NCI-H526 treated with DMSO at 0.1 percent for 48 hours (cell line): ENCODE results near the gene TMEM123.
"Not testable (repeated sequence)": the region's sequence is repeated elsewhere in the genome, so short reads cannot be mapped to it uniquely, and the experiment has no call there.

Source experiments
- DNase-seq: peaks from one replicate; lab custom pipeline; 2025; lab: John Stamatoyannopoulos, UW

Gene TMEM123

DNA sequence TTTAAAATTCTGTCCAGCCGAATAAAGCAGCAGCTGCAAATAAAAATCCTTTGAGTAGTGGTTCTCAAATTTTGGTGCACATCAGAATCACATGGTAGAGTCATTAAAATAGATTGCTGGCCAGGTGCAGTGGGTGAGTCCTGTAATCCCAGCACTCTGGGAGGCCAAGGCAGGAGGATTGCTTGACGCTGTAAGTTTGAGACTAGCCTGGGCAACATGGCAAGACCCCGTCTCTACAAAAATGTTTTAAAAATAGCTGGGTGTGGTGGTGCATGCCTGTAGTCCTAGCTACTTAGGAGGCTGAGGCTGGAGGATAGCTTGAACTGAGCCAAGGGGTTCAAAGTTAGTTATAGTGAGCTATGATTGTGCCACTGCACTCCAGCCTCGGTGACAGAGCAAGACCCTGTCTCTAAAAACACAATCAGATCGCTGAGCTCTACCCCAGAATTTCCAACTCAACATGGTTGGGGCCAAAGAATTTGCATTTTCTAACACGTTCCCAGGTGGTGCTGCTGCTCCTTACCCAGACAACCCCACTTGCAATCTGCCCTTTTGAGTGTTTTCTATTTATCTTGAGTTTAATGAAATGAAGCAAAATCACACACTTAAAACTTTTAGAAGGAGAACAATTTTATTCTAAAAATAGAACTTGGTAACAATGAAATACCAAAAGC is 56.7 kb downstream of the TMEM123 start:
- no peak for DNase-seq

DNA sequence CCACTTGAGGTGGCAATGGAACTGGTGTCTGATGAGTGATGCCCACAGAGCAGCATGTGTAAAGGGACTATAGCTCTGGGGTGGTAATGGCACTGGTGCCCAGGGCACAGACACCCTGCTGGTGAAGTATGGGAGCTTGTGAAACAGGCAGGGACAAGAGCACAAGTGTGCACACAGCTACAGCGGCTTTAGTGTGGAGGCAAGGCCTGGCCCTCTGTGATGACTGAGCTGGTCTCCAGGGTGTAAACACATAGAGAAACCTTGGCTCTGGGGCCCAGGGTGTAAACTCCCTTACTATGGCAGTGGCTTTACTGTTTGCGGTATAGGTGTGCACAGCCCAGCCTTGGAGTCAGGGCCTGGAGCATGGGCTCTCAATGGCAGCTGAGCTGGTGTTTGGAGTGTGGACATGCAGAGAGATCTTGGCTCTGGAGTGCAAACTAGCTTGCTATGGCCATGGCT is 59.3 kb downstream of the TMEM123 start:
- no peak for DNase-seq

DNA sequence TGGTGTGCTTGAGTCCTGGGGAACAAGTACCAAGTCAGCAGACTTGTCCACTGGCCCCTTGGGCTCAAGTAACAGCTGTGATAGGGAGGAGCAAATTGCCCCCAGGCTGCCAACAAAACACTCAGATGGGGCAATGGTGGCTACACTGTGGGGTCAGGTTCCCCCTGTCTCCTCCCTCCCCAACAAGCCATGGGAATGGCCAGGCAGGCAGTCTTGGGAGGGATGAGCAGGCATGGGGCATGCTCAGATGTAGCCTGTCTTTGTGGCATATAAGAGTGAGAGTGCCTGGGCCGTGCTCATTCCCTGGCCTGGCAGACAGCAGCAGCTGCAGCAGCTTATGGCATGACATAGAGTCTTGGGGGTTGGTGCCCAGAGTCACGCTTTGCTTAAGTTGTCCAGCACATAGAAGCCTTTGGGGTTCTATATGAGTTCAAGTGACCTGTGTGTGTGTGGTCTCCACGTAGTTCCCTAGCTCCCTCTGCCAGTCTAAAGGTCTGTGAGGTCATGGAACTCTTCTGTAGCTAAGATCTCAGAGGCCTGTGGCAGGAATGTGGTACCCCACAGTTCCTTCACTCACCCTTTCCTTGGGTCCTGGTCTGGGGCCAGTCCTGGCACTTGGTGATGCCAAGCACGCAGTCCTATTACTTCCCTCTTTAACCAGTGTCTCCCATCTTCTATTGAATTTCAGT is 60.9 kb downstream of the TMEM123 start:
- DNase-seq = no peak

DNA sequence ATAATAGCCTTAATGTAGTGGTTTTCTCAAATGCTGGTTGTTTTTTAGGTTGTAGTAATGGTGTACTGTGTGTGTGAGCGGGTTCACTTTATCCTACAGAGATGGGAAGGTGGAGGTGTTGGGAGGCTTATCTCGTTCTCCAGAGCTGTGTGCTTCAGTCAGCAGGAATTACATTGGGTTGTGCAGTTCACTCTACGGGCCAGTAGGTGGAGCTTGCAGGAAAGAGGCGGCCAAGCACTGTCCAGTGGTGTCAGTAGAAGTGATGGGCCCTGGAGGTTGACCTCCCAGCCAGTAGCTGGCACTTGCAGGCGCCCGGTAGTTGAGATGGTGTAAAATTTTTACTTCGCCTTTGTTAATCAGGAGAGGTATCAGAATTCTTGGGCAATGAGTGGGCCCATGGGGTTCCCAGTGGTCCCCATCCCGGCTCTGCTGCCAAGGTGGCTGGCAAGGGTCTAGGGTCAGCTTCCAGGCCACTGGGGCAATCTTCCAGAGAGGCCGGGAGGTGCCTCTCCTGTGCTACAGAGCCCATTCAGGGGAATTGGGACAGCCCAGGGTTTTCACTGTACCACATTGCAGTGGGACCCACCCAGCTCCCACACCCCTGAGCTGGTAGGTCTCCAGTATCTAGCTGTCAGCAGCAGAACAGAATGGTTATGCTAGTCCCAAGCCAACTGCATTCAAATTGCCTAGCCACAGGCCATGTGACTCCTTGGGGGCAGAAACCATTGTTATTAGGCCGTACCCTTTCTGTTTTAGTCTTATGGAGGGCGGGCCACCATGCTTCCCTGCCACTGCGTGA is 61.7 kb downstream of the TMEM123 start:
- peak; percentile 66 for DNase-seq

DNA sequence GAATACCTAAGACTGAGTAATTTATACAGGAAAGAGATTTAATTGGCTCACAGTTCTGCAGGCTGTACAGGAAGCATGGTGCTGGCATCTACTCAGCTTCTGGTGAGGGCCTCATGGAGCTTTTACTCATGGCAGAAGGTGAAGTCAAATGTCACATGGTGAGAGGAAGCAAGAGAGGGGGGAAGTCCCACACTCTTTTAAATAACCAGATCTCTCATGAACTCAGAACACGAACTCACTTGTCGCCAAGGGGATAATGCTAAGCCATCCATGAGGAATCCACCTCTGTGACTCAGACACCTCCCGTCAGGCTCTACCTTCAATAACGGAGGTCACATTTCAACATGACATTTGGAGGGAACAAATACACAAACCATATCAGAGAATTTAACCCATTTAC is 63.3 kb downstream of the TMEM123 start:
- no peak for DNase-seq

DNA sequence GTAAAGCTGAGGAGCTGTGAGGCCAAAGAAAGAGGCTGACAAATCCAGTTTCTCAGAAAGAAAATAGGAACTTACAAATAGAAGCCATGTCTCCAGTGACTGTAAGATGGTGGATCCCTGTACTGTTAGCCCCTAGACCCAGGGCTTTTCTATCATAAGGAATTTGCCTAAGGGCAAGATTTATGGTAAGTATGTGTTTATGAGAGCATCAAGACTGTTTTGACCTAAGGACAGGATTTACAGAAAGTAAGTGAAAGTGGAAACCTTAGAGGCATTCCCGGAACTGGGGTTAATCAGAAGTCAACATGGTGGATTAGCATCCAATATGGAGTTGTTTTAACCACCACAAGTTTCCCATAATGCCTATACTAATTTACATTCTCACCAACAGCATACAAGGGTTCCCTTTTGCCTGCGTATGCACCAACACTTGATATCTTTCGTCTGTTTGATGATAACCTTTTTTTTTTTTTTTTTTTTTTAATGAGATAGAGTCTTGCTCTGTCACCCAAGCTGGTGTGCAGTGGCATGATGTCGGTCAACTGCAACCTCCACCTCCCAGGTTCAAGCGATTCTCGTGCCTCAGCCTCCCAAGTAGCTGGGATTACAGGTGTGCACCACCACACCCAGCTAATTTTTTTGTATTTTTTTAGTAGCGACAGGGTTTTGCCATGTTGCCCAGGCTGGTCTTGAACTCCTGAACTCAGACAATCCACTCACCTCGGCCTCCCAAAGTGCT is 65.4 kb downstream of the TMEM123 start:
- no peak for DNase-seq

DNA sequence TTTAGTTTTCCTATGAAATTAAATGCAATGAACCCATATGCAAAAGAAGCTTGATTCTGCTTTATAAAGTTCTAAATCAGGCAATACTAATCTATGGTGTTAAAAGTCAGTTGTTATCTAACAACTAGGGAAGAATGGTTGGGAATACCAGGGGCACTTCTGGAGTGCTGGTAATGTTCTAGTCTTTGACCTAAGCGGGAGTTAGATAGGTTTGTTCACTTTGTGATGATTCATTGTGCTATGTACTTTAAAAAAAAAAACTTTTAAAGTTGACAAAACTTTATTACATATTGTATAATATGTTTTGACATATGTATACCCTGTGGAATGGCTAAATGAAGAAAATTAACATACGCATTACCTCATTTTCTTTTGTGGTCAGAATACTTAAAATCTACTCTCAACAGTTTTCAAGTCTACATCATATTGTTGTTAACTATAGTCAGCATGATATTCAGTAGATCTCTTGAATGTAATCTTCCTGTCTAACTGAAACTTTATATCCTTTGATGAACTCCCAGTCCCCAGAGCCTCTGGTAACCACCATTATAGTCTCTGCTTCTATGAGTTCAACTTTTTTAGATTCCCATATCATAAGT is 66.3 kb downstream of the TMEM123 start:
- DNase-seq = no peak

DNA sequence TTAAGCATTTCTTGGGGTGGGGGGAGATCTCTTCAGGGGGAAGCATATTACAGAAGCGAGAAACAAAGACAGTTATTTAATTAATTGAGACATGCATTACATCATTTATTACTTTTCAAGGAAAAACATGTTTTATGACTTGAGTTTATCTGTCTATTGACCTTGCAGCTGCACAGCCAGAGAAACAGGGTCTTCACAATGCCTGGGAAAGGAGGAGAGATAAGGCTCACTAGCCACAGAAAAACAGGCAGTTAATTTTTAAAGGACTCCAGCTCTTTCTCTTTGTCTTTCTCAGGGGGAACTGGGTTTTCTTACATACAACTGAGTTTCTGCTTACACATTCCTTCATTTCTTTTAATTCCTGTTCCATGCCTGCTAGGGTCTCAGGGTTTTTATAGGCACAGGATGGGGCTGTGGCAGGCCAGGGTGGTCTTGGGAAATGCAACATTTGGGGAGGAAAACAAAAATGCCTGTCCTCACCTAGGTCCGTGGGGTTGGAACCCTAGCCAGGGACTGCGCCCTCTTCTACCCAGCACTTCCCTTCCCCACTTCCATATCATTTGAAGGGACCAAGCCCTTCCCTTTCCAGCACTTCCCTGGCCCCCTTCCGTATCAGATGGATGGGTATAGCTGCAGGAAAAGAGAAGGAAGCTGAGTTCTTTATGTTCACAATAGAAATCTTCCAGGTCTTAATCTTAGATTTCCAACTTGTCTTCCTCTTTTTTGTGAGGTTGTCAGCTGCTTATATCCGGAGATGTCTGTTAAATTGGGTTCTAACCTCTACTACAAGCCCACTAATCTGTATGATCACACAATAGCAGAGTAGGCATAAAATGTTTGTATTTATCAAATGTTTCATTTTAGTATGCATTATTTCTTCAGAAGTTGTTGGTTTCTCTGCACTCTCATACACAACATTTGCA is 67.2 kb downstream of the TMEM123 start:
- DNase-seq = no peak

DNA sequence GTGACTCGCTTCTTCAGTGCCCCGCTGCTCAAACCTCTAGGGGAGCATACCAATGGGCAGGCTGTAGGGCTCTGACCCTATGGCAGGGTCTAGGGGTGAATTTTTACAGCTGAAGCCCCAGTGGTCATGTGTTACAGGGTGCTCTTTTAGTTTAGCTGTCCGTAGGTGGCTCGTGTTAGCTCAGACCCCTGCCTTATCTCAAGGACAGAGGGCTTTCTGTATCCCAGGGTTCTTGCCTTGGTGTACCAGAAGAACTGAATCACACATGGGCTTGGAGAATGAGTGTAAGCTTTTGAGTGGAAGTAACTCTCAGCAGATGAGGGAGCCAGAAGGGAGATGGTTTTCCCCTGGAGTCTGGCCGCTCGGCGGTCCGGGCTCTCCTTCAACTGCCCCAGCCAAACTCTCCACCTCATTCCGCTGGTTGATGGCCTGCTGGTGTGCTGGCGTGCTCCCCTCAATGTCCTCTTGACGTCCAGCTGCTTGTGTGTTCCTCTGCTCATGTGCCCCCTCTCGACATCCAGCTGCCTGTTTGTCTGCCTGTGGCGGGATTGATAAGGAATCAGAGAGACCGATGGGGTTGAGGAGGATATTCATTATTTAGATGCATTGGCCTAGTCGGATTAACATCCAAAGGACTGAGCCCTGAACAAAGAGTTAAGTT is 68.0 kb downstream of the TMEM123 start:
- no peak for DNase-seq

DNA sequence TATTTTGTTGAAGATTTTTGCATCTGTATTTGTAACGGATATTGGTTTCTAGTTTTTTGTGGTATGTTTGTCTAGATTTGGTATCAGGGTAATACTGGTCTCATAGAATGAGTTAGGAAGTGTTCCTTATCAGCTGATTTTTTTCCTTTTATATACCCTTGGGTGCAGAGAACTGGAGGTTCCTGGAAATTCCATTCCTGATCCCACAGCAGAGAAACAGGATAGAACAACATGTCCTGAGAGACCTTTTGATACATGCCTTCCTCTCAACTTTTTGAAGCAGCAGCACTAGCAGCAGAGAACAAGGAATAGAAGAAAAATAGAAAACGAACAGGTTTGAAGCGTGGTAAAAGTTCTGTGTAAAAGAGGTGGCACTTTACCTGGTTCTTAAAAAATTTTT is 68.7 kb downstream of the TMEM123 start:
- no peak for DNase-seq

DNA sequence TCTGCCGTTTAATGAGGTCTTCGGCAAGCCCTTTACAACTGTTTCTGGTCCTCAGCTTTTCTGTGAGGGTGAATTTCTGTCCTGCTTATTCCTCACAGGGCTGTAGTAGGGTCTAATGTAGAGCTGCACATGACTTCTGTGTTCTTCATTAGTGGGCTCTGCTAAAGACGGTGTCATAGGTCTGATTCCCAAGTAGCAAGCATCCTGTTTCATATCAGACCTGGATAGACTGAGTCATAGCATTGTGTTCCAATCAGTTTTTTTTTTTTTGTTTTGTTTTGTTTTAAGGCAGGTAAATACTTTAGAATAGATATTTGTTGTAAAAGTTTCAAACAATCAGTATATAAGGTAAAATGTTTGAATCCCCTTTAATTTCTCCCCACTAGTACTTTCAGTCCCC is 70.2 kb downstream of the TMEM123 start:
- no peak for DNase-seq

DNA sequence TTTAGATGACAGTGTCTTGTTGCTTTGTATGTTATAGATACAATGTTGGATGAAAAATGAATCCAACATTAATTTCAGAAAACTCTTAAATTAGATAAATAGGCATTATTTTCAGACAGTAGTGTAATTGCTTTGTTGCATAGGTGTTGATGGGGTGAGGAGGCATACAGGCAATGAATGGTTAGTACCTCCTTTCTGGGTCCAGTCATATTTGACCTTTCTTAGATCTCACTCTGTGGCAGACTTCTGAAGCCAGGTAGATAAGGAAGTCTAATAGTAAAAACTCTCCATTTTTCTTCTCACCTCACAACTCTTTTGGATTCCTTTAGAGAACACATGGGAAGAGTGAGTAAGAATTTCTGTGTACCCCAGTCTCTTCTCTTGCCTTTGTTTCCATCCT is 73.7 kb downstream of the TMEM123 start:
- no peak for DNase-seq

DNA sequence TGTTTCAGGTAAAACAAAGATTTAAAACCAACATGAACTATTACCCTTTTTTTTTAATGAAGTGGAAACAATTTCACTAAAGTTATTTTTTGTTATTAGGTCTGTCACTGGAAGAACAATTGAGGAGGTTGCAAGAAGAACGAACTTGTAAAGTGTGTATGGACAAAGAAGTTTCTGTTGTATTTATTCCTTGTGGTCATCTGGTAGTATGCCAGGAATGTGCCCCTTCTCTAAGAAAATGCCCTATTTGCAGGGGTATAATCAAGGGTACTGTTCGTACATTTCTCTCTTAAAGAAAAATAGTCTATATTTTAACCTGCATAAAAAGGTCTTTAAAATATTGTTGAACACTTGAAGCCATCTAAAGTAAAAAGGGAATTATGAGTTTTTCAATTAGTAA is 74.7 kb downstream of the TMEM123 start:
- no peak for DNase-seq

DNA sequence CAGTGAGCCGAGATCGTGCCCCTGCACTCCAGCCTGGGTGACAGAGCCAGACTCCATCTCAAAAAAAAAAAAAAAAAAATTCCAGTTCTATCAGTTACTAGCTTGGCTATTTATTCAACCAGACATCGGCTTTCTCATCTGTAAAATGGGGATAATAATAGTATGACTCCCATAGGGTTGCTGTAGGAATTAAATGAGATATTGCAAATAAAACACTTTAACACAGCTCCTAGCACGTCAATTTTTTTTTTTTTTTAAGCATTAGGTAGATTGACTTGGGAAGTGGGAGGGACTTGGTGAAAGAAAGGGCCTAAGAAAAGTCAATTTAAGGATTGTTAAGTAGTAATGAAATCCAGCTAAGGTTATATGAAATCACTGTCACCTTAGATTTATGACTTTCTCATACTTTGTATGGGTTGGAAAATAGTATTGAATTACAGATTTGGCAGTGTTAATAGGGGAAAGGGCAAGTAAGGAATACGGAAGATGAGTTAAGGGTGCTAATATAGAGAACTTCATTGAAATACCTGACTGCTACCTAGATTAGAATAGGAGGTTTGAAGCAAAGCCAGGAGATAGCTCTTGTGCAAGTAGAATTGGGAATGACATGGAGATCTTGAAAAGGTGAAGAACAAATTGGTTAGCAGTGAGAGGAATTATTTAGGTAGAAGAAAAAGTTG is 76.7 kb downstream of the TMEM123 start:
- DNase-seq = no peak

DNA sequence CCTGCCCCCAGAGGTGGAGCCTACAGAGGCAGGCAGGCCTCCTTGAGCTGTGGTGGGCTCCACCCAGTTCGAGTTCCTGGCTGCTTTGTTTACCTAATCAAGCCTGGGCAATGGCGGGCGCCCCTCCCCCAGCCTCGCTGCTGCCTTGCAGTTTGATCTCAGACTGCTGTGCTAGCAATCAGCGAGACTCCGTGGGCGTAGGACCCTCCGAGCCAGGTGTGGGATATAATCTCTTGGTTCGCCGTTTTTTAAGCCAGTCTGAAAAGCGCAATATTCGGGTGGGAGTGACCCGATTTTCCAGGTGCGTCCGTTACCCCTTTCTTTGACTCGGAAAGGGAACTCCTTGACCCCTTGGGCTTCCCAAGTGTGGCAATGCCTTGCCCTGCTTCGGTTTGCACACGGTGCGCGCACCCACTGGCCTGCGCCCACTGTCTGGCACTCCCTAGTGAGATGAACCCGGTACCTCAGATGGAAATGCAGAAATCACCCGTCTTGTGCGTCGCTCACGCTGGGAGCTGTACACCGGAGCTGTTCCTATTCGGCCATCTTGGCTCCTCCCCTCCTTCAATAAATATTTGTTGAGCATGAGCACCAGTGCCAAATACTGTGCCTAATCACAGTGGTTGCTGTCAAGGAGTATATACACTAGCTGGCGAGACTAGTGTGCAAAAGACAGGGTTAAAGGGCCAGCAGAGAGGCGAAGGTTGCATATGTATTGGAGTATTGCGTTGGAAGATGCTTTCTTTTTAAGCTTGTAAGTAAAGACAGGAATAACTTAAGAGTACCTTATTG is 77.7 kb downstream of the TMEM123 start:
- DNase-seq = not testable (repeated sequence)

DNA sequence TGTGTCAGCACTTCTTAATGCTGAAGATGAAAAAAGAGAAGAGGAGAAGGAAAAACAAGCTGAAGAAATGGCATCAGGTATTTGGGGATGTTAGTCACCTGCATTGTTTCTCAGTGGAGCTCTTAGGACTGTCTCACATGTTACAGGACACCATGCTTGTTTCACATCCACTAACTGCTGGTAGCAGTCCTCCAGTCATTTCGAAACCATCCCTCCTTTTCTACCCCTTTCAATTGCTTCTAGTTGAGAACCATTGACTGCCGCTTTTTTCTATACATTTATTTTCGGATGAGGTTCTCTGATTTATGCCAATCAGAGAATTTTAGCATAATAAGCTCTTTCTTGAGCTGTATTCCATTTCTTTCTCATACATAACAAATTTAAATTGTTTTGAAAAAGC is 84.1 kb downstream of the TMEM123 start:
- no peak for DNase-seq

DNA sequence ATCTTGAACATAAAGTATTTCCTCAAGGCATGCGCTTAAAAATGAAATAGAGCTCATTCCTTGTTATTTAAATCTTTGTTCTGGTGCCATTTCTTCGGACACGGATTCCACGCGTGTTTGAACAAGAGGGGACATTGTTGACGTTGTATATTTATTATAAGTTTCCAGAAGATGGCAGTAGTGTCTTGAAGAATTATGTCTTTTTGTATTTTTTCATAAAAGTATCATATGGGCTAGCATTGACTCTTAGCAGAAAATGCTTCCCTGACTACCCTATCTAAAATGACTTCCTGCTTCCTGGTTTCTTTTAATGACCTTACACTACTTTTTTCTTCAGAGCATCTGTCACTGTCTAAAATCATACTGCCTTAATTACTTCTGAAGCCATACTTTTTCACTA is 85.2 kb downstream of the TMEM123 start:
- DNase-seq = peak; percentile 20

DNA sequence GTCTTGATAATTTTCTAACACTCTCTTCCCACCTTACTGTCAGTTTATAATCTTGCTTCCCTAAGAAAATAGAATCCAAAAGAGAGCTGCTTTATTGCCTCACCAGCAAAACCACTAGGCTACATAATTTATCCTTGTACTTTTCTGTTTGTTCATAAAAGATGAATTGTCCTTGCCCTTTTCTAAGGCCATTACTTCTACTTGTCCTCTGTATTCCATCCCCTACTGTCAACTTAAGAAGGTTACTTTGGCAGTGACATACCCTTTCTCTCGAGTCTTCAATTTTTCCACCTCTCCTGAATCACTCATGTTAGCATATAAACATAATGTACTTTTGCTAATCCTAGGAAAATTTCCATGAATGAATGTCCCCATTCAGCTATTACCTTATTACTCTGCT is 87.6 kb downstream of the TMEM123 start:
- DNase-seq = no peak
